Measurements from ENCODE around the gene FUT8. TPM values are rescaled to one million over a fixed set of nuclear protein-coding genes. Genes with fewer than 3 reads are reported as not detected.

FUT8 gene
- total RNA-seq, 1 experiment from 2014 or later: 42.3 TPM

GRCh38 chr14:65685572-65685971 is 273.0 kb downstream of the FUT8 start:
- no peak overlapping the region for H2AFZ ChIP-seq (ENCODE audit: low read depth, low read length, poor library complexity, severe bottlenecking)
- H4K20me1 ChIP-seq (ENCODE audit: insufficient read depth): no peaks in the 10 kb centered on the region
- no TSS peak for BruUV-seq (replicated peaks)
- no peaks in the 10 kb centered on the region for H3K9me3 ChIP-seq (ENCODE audit: control insufficient read depth in 1 of 2, insufficient read depth in 1 of 2, low read depth in 1 of 2, low read length in 2 of 2)
- no peaks in the 10 kb centered on the region for H3K36me3 ChIP-seq (ENCODE audit: control insufficient read depth in 1 of 2, insufficient read depth in 2 of 2, low read length in 2 of 2)
- TF ChIP-seq POLR2A (IDR thresholded peaks at IDR 0.05; ENCODE audit: borderline replicate concordance, extremely low read depth, insufficient read depth, insufficient read length) (no peak), SRF (IDR thresholded peaks at IDR 0.05; ENCODE audit: low read depth) (no peak), ATF3 (IDR thresholded peaks at IDR 0.05) (no peak), CTCF (IDR thresholded peaks at IDR 0.05 in 2 of 3, conservative IDR thresholded peaks at IDR 0.05 in 1 of 3; ENCODE audit: borderline replicate concordance in 1 of 3, insufficient read depth in 1 of 3, low read depth in 2 of 3, low read length in 2 of 3) (no peak), POLR2AphosphoS5 (IDR thresholded peaks at IDR 0.05; ENCODE audit: low read depth, low read length) (no peak), ELF1 (IDR thresholded peaks at IDR 0.05; ENCODE audit: borderline replicate concordance, low read depth) (no peak), SP1 (IDR thresholded peaks at IDR 0.05; ENCODE audit: low read depth) (no peak), TCF7L2 (IDR thresholded peaks at IDR 0.05; ENCODE audit: borderline replicate concordance, extremely low read depth, insufficient read depth, insufficient read length) (no peak), MAX (IDR thresholded peaks at IDR 0.05) (no peak), CEBPB (IDR thresholded peaks at IDR 0.05; ENCODE audit: low read depth) (no peak), EGR1 (IDR thresholded peaks at IDR 0.05; ENCODE audit: low read depth) (no peak), ZFX (IDR thresholded peaks at IDR 0.05) (no peak), CBX3 (IDR thresholded peaks at IDR 0.05; ENCODE audit: low read depth) (no peak), ZNF274 (IDR thresholded peaks at IDR 0.05; ENCODE audit: low read depth, low read length) (no peak), RAD21 (IDR thresholded peaks at IDR 0.05; ENCODE audit: low read depth) (no peak)
- no peak overlapping the region for H3K4me2 ChIP-seq (ENCODE audit: low read length)
- H3K79me2 ChIP-seq (ENCODE audit: insufficient read depth, low read length): no peaks in the 10 kb centered on the region
- H3K9me2 ChIP-seq (ENCODE audit: insufficient read depth): no peaks in the 10 kb centered on the region
- H3K9ac ChIP-seq (ENCODE audit: low read length): no peak overlapping the region
- H3K27me3 ChIP-seq (ENCODE audit: insufficient read depth, low read length): no peaks in the 10 kb centered on the region
- DNase-seq (ENCODE audit: low read depth, low spot score) (no peak), ATAC-seq (no peak)
- peaks cover 0 to 5% of the 10 kb centered on the region in 2 experiments; a peak in 1 of 4 replicates for H3K4me1 ChIP-seq (ENCODE audit: control insufficient read depth in 1 of 2, insufficient read depth in 2 of 2, low read length in 2 of 2)
- ChIA-PET CTCF (interaction anchor here (0.5 kb wide), 1 partner anchor 1143 kb away, joined by 3 read pairs; no protein-coding TSS in a partner anchor), POLR2A (no interaction called here), RAD21 (ENCODE audit: low non-redundant PET in 1 of 2, low total read pairs in 2 of 2, uncharacterized antibody in 2 of 2, unreplicated experiment in 2 of 2) (no interaction called here)
- H3K4me3 ChIP-seq (replicated peaks in 1 of 2; ENCODE audit: low read depth in 1 of 2, low read length in 2 of 2): no peak overlapping the region
- intact Hi-C loops (cut with micrococcal nuclease): no loop called here
- no peak overlapping the region for H3K27ac ChIP-seq (ENCODE audit: low read depth, low read length)

Measured in HCT116 (cell line).